Measurements from ENCODE around the gene MYL4.

- no peak for TF ChIP-seq CTCF (conservative IDR thresholded peaks at IDR 0.05; ENCODE audit: low read length)
- TF ChIP-seq EZH2phosphoT487 (IDR thresholded peaks at IDR 0.05; ENCODE audit: borderline replicate concordance): no peak
Measured at GRCh38 chr17:47210779-47211178, 1.6 kb downstream of the MYL4 start.
